ENCODE measurements around the gene INPP4A. TPM values are rescaled to one million over a fixed set of nuclear protein-coding genes. Genes with fewer than 3 reads are reported as not detected.

The INPP4A gene
- total RNA-seq, 6 donors from 2014 or later = 23.3 to 93.2 (median 36.5) TPM

DNA sequence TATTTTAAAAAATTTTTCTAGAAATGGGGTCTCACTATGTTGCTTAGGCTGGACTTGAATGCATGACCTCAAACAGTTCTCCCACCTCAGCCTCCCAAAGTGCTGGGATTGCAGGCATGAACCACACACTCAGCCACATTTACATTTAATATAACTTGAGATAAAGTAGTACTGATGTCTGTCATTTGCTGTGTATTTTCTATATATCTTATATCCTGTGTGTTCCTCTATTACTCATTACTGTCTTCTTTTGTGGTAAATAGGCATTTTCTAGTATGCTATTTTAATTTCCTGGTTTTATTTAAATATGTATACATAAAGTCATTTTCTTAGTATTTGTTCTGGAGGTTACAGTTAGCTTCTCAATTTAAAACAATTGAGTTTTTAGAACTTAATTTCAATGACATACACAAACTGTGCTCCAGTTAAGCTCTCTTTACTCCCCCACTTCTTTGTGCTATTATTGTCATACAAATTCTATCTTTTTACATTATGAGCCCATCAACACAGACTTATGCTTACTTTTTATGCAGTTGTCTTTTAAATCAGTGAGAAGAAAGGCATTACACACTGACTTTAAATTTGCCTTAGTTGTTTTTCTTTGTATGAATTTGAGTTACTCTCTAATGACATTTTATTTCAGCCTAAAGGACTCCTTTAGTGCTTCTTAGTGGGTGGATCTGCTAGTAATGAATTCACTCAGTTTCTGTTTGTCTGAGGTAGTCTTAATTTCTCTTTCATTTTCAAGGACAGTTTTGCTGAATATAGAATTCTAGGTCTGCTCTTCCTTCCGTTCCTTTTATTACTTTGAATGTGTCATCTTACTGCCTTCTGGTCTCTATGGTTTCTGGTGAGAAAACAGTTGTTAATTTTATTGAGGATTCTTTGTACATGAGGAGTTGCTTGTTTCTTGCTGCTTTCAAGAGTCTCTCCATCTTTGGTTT, 6.2 kb upstream of the INPP4A start:
- no peak for ATAC-seq (ENCODE audit: low FRiP score in 2 of 2)
- Histone ChIP-seq H3K4me3 (no peak overlapping the region), H3K27me3 (no peaks in the 10 kb centered on the region), H3K27ac (no peak overlapping the region), H3K9me3 (no peaks in the 10 kb centered on the region), H3K36me3 (no peaks in the 10 kb centered on the region), H3K4me1 (no peaks in the 10 kb centered on the region)
- no peak for DNase-seq
- no peak for TF ChIP-seq POLR2A (IDR thresholded peaks at IDR 0.05)
- TF ChIP-seq EP300 (IDR thresholded peaks at IDR 0.05) = no peak
- TF ChIP-seq CTCF (IDR thresholded peaks at IDR 0.05) = no peak
- TF ChIP-seq POLR2AphosphoS5 (IDR thresholded peaks at IDR 0.05) = no peak
- 75 to 83% methylated on average over 1 of the region's 1 CpG for WGBS, 2 donors

GRCh38 chr2:98441706-98442450, 2.8 kb upstream of the INPP4A start:
- ATAC-seq (ENCODE audit: low FRiP score in 2 of 2) = no peak
- Histone ChIP-seq H3K27ac (no peak overlapping the region), H3K4me1 (peaks cover 11 to 19% (median 15%) of the 10 kb centered on the region in 4 donors), H3K4me3 (no peak overlapping the region), H3K27me3 (no peaks in the 10 kb centered on the region), H3K9me3 (no peaks in the 10 kb centered on the region), H3K36me3 (no peaks in the 10 kb centered on the region)
- no peak for DNase-seq
- 75 to 76% methylated on average over 7 of the region's 7 CpGs for WGBS, 2 donors
- TF ChIP-seq EP300 (IDR thresholded peaks at IDR 0.05) (no peak), POLR2AphosphoS5 (IDR thresholded peaks at IDR 0.05) (no peak), POLR2A (IDR thresholded peaks at IDR 0.05) (no peak), CTCF (IDR thresholded peaks at IDR 0.05) (no peak)

- Histone ChIP-seq H3K4me1 (peaks cover 11 to 23% (median 16%) of the 10 kb centered on the region in 4 donors), H3K27me3 (no peaks in the 10 kb centered on the region), H3K9me3 (no peaks in the 10 kb centered on the region), H3K36me3 (no peaks in the 10 kb centered on the region), H3K4me3 (no peak overlapping the region), H3K27ac (no peak overlapping the region)
- TF ChIP-seq POLR2A (IDR thresholded peaks at IDR 0.05) = no peak
- no peak for TF ChIP-seq CTCF (IDR thresholded peaks at IDR 0.05)
- no peak for TF ChIP-seq POLR2AphosphoS5 (IDR thresholded peaks at IDR 0.05)
- TF ChIP-seq EP300 (IDR thresholded peaks at IDR 0.05) = no peak
- no peak for DNase-seq
- 81 to 87% methylated on average over 4 of the region's 4 CpGs for WGBS, 2 donors
- no peak for ATAC-seq (ENCODE audit: low FRiP score in 2 of 2)
These were observed 2.2 kb upstream of the INPP4A start for GRCh38 chr2:98442488-98442887.

- peak overlapping the region; percentile 59 to 93 (median 80) for H3K4me3 ChIP-seq
- ATAC-seq (ENCODE audit: low FRiP score in 2 of 2) = peak; percentile 23 to 53
- no peak for DNase-seq
- peak overlapping the region; percentile 71 to 92 (median 79) for H3K27ac ChIP-seq
- no peak for TF ChIP-seq POLR2A (IDR thresholded peaks at IDR 0.05)
- TF ChIP-seq CTCF (IDR thresholded peaks at IDR 0.05) = no peak
- no peak for TF ChIP-seq EP300 (IDR thresholded peaks at IDR 0.05)
- TF ChIP-seq POLR2AphosphoS5 (IDR thresholded peaks at IDR 0.05) = no peak
- H3K27me3 ChIP-seq = no peaks in the 10 kb centered on the region
- WGBS, 2 donors = 0% methylated on average over 11 to 20 of the region's 34 CpGs
- H3K36me3 ChIP-seq = no peaks in the 10 kb centered on the region
- no peaks in the 10 kb centered on the region for H3K9me3 ChIP-seq
- peaks cover 11 to 23% (median 17%) of the 10 kb centered on the region in 4 donors for H3K4me1 ChIP-seq
These were observed 572 bp downstream of the INPP4A start for GRCh38 chr2:98445177-98445682.

Measured in upper lobe of left lung (tissue), 6 donors.